ENCODE measurements around the gene CCDC73.

DNA sequence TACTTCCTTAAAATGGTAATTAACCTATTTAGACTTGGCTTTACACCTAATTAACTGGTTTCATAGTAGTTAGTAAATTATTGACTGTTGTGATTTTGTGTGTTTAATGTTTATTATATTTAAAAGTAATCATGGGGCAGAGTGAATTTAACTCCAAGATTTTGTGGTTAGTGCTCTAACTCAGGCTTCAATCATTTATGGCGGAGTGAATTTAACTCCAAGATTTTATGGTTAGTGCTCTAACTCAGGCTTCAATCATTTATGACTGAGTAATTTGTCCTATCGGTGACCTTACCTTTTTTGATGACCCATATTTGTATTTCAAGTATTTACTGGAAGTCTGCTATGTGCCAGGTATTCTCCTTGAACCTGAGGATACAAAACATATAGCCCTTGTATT lies 42.5 kb upstream of the CCDC73 start:
- TF ChIP-seq RFX5 (IDR thresholded peaks at IDR 0.05; ENCODE audit: low read depth, low read length): no peak
- no peak for TF ChIP-seq CTCF (conservative IDR thresholded peaks at IDR 0.05; ENCODE audit: low read depth, low read length)
- no peak for TF ChIP-seq MAFK (IDR thresholded peaks at IDR 0.05; ENCODE audit: low read depth, low read length)
- no peak for TF ChIP-seq POLR2A (IDR thresholded peaks at IDR 0.05; ENCODE audit: low read depth, low read length)
- no peak for TF ChIP-seq CHD1 (IDR thresholded peaks at IDR 0.05; ENCODE audit: low read depth, low read length)
- TF ChIP-seq CEBPB (IDR thresholded peaks at IDR 0.05; ENCODE audit: low read depth, low read length): no peak
- no peak for TF ChIP-seq FOS (IDR thresholded peaks at IDR 0.05; ENCODE audit: low read depth, low read length)
- TF ChIP-seq BHLHE40 (IDR thresholded peaks at IDR 0.05; ENCODE audit: low read depth, low read length): no peak
- TF ChIP-seq RCOR1 (IDR thresholded peaks at IDR 0.05; ENCODE audit: insufficient replicate concordance, low read length): no peak
- TF ChIP-seq MXI1 (IDR thresholded peaks at IDR 0.05; ENCODE audit: borderline replicate concordance, low read depth, low read length): no peak
- no peak for TF ChIP-seq SMC3 (IDR thresholded peaks at IDR 0.05; ENCODE audit: low read depth, low read length)
